ENCODE results near the gene RTBDN. TPM values are rescaled to one million over a fixed set of nuclear protein-coding genes. Genes with fewer than 3 reads are reported as not detected.

The RTBDN gene
- total and polyA plus RNA-seq, 5 donors from 2014 or later: not detected

- H3K27me3 Mint-ChIP-seq: no peaks in the 10 kb centered on the region
- H3K27ac ChIP-seq (ENCODE audit: insufficient read depth, low read length, poor library complexity, severe bottlenecking): peak overlapping the region; percentile 91
- H3K27ac Mint-ChIP-seq: peak overlapping the region; percentile 75 to 94 (median 93)
- no peaks in the 10 kb centered on the region for H3K9me3 ChIP-seq (ENCODE audit: control insufficient read depth in 2 of 2, low read length in 2 of 2)
- ATAC-seq (ENCODE audit: low read depth in 2 of 2) (no peak), DNase-seq (no peak)
- H3K4me1 Mint-ChIP-seq: peaks cover 5 to 48% (median 26%) of the 10 kb centered on the region in 4 donors
- peak overlapping the region; percentile 37 for H3K4me3 ChIP-seq (ENCODE audit: low read depth, low read length)
- H3K36me3 Mint-ChIP-seq: peaks cover under 1% of the 10 kb centered on the region
- H3K36me3 ChIP-seq (ENCODE audit: control insufficient read depth, insufficient read depth, low read length): no peaks in the 10 kb centered on the region
- H3K27me3 ChIP-seq (ENCODE audit: control insufficient read depth, insufficient read depth, low read length): no peaks in the 10 kb centered on the region
- H3K9me3 Mint-ChIP-seq: no peaks in the 10 kb centered on the region
- peak overlapping the region; percentile 86 to 97 (median 92) for H3K4me3 Mint-ChIP-seq
- peaks cover 60% of the 10 kb centered on the region for H3K4me1 ChIP-seq (ENCODE audit: control insufficient read depth, insufficient read depth, low read length, poor library complexity, severe bottlenecking)
Observed at GRCh38 chr19:12778905-12779161, 55.5 kb downstream of the RTBDN start.

- no peaks in the 10 kb centered on the region for H3K9me3 Mint-ChIP-seq
- ATAC-seq (ENCODE audit: low read depth in 2 of 2) (no peak), DNase-seq (peak in 2 of 3 donors; percentile 50 to 63)
- H3K4me1 ChIP-seq (ENCODE audit: control insufficient read depth, insufficient read depth, low read length, poor library complexity, severe bottlenecking): peaks cover 54% of the 10 kb centered on the region
- H3K36me3 Mint-ChIP-seq: peaks cover 3% of the 10 kb centered on the region
- peak overlapping the region; percentile 78 for H3K4me3 ChIP-seq (ENCODE audit: low read depth, low read length)
- peak overlapping the region; percentile 91 for H3K27ac ChIP-seq (ENCODE audit: insufficient read depth, low read length, poor library complexity, severe bottlenecking)
- H3K36me3 ChIP-seq (ENCODE audit: control insufficient read depth, insufficient read depth, low read length): no peaks in the 10 kb centered on the region
- H3K27ac Mint-ChIP-seq: peak overlapping the region; percentile 75 to 94 (median 93)
- no peaks in the 10 kb centered on the region for H3K27me3 ChIP-seq (ENCODE audit: control insufficient read depth, insufficient read depth, low read length)
- H3K27me3 Mint-ChIP-seq: peaks cover 5% of the 10 kb centered on the region
- peak overlapping the region; percentile 86 to 97 (median 92) for H3K4me3 Mint-ChIP-seq
- peaks cover 5 to 53% (median 28%) of the 10 kb centered on the region in 4 donors for H3K4me1 Mint-ChIP-seq
- H3K9me3 ChIP-seq (ENCODE audit: control insufficient read depth in 2 of 2, low read length in 2 of 2): no peaks in the 10 kb centered on the region
Observed at GRCh38 chr19:12778017-12778904, 56.1 kb downstream of the RTBDN start.

- Mint-ChIP-seq H3K4me1 (peaks cover 5 to 53% (median 28%) of the 10 kb centered on the region in 4 donors), H3K27me3 (peaks cover 5% of the 10 kb centered on the region), H3K9me3 (no peaks in the 10 kb centered on the region), H3K4me3 (peak overlapping the region; percentile 86 to 97 (median 92)), H3K36me3 (peaks cover 3% of the 10 kb centered on the region), H3K27ac (peak overlapping the region; percentile 84 to 94 (median 93))
- Histone ChIP-seq H3K9me3 (ENCODE audit: control insufficient read depth in 2 of 2, low read length in 2 of 2) (no peaks in the 10 kb centered on the region), H3K4me3 (ENCODE audit: low read depth, low read length) (peak overlapping the region; percentile 78), H3K36me3 (ENCODE audit: control insufficient read depth, insufficient read depth, low read length) (no peaks in the 10 kb centered on the region), H3K27me3 (ENCODE audit: control insufficient read depth, insufficient read depth, low read length) (no peaks in the 10 kb centered on the region), H3K4me1 (ENCODE audit: control insufficient read depth, insufficient read depth, low read length, poor library complexity, severe bottlenecking) (peaks cover 48% of the 10 kb centered on the region), H3K27ac (ENCODE audit: insufficient read depth, low read length, poor library complexity, severe bottlenecking) (peak overlapping the region; percentile 91)
- ATAC-seq (ENCODE audit: low read depth in 2 of 2) (peak; percentile 8 to 14), DNase-seq (peak; percentile 66 to 81 (median 77))
Observed at GRCh38 chr19:12777217-12778016, 57.0 kb downstream of the RTBDN start.

Other genes starting within 250 kb of the RTBDN start
- gene ZNF490, start 223.8 kb downstream of the RTBDN start, total RNA-seq: 11.3 TPM
- gene ZNF490, start 223.8 kb downstream of the RTBDN start, polyA plus RNA-seq: 1 to 10 TPM; 4.7 to 8.4 (median 5.7) TPM
- gene ZNF791, start 223.7 kb downstream of the RTBDN start, total RNA-seq: 65.1 TPM
- 10 to 100 TPM in 3 of 4 donors, 1 to 10 TPM in 1; 9.6 to 14.0 (median 12.2) TPM for gene ZNF791, start 223.7 kb downstream of the RTBDN start, polyA plus RNA-seq
- 147 TPM for gene MAN2B1, start 167.8 kb downstream of the RTBDN start, total RNA-seq
- 10 to 100 TPM; 46.3 to 58.6 (median 49.3) TPM for gene MAN2B1, start 167.8 kb downstream of the RTBDN start, polyA plus RNA-seq
- gene WDR83, start 167.8 kb downstream of the RTBDN start, total RNA-seq: 13.0 TPM
- gene WDR83, start 167.8 kb downstream of the RTBDN start, polyA plus RNA-seq: 10 to 100 TPM; 10.6 to 18.5 (median 12.9) TPM
- 122 TPM for gene DHPS, start 152.7 kb downstream of the RTBDN start, total RNA-seq
- 100 to 1,000 TPM in 1 of 4 donors, 10 to 100 TPM in 3; 78.5 to 105 (median 96.8) TPM for gene DHPS, start 152.7 kb downstream of the RTBDN start, polyA plus RNA-seq
- not detected for gene GNG14, start 146.6 kb downstream of the RTBDN start, total RNA-seq
- gene GNG14, start 146.6 kb downstream of the RTBDN start, polyA plus RNA-seq: not detected
- 1.7 TPM for gene FBXW9, start 137.9 kb downstream of the RTBDN start, total RNA-seq
- gene FBXW9, start 137.9 kb downstream of the RTBDN start, polyA plus RNA-seq: 1 to 10 TPM; 5.0 to 8.1 (median 6.6) TPM
- 42.9 TPM for gene TNPO2, start 110.6 kb downstream of the RTBDN start, total RNA-seq
- gene TNPO2, start 110.6 kb downstream of the RTBDN start, polyA plus RNA-seq: 1 to 10 TPM; 1.7 to 3.1 (median 2.0) TPM
- 197 TPM for gene TRIR, start 99.9 kb downstream of the RTBDN start, total RNA-seq
- gene TRIR, start 99.9 kb downstream of the RTBDN start, polyA plus RNA-seq: 100 to 1,000 TPM; 238 to 323 (median 261) TPM
- gene GET3, start 97.1 kb downstream of the RTBDN start, total RNA-seq: 37.9 TPM
- 10 to 100 TPM; 68.0 to 91.2 (median 81.9) TPM for gene GET3, start 97.1 kb downstream of the RTBDN start, polyA plus RNA-seq
- gene BEST2, start 82.8 kb downstream of the RTBDN start, total RNA-seq: not detected
- not detected for gene BEST2, start 82.8 kb downstream of the RTBDN start, polyA plus RNA-seq
- 16.9 TPM for gene HOOK2, start 59.0 kb downstream of the RTBDN start, total RNA-seq
- gene HOOK2, start 59.0 kb downstream of the RTBDN start, polyA plus RNA-seq: 1 to 10 TPM in 3 of 4 donors, under 1 TPM in 1; 0.24 to 1.9 (median 1.6) TPM
- 2,802 TPM for gene JUNB, start 43.1 kb downstream of the RTBDN start, total RNA-seq
- gene JUNB, start 43.1 kb downstream of the RTBDN start, polyA plus RNA-seq: 100 to 1,000 TPM; 582 to 986 (median 765) TPM
- 74.0 TPM for gene PRDX2, start 32.8 kb downstream of the RTBDN start, total RNA-seq
- 100 to 1,000 TPM; 326 to 380 (median 341) TPM for gene PRDX2, start 32.8 kb downstream of the RTBDN start, polyA plus RNA-seq
- gene THSD8, start 32.5 kb downstream of the RTBDN start, total RNA-seq: 2.8 TPM
- gene THSD8, start 32.5 kb downstream of the RTBDN start, polyA plus RNA-seq: 10 to 100 TPM in 1 of 4 donors, 1 to 10 TPM in 1, under 1 TPM in 1, not detected in 1; 0.66 to 13.9 (median 4.8) TPM
- 4.7 TPM for gene RNASEH2A, start 28.0 kb downstream of the RTBDN start, total RNA-seq
- gene RNASEH2A, start 28.0 kb downstream of the RTBDN start, polyA plus RNA-seq: 10 to 100 TPM; 18.7 to 27.5 (median 23.4) TPM
- gene MAST1, start 3.9 kb upstream of the RTBDN start, total RNA-seq: 0.94 TPM
- gene MAST1, start 3.9 kb upstream of the RTBDN start, polyA plus RNA-seq: 1 to 10 TPM in 1 of 4 donors, under 1 TPM in 2, not detected in 1; 0.05 to 1.8 (median 0.52) TPM
- 20.2 TPM for gene DNASE2, start 46.9 kb upstream of the RTBDN start, total RNA-seq
- 10 to 100 TPM; 54.4 to 72.1 (median 63.6) TPM for gene DNASE2, start 46.9 kb upstream of the RTBDN start, polyA plus RNA-seq
- gene KLF1, start 52.6 kb upstream of the RTBDN start, total RNA-seq: not detected
- under 1 TPM in 1 of 4 donors, not detected in 3; 0.23 TPM for gene KLF1, start 52.6 kb upstream of the RTBDN start, polyA plus RNA-seq
- gene GCDH, start 56.6 kb upstream of the RTBDN start, total RNA-seq: 40.0 TPM
- 10 to 100 TPM; 15.1 to 17.6 (median 16.1) TPM for gene GCDH, start 56.6 kb upstream of the RTBDN start, polyA plus RNA-seq
- 0.54 TPM for gene SYCE2, start 84.7 kb upstream of the RTBDN start, total RNA-seq
- under 1 TPM in 1 of 4 donors, not detected in 3; 0.14 TPM for gene SYCE2, start 84.7 kb upstream of the RTBDN start, polyA plus RNA-seq
- gene FARSA, start 99.1 kb upstream of the RTBDN start, total RNA-seq: 28.9 TPM
- 10 to 100 TPM; 52.2 to 74.0 (median 62.6) TPM for gene FARSA, start 99.1 kb upstream of the RTBDN start, polyA plus RNA-seq
- gene CALR, start 104.0 kb upstream of the RTBDN start, total RNA-seq: 484 TPM
- 100 to 1,000 TPM; 113 to 172 (median 149) TPM for gene CALR, start 104.0 kb upstream of the RTBDN start, polyA plus RNA-seq
- 80.9 TPM for gene RAD23A, start 111.3 kb upstream of the RTBDN start, total RNA-seq
- 10 to 100 TPM; 73.8 to 85.0 (median 78.1) TPM for gene RAD23A, start 111.3 kb upstream of the RTBDN start, polyA plus RNA-seq
- gene GADD45GIP1, start 122.6 kb upstream of the RTBDN start, total RNA-seq: 7.4 TPM
- gene GADD45GIP1, start 122.6 kb upstream of the RTBDN start, polyA plus RNA-seq: 10 to 100 TPM; 57.2 to 71.9 (median 66.6) TPM
- gene DAND5, start 135.0 kb upstream of the RTBDN start, total RNA-seq: not detected
- not detected for gene DAND5, start 135.0 kb upstream of the RTBDN start, polyA plus RNA-seq
- gene NFIX, start 160.9 kb upstream of the RTBDN start, total RNA-seq: 1.2 TPM
- gene NFIX, start 160.9 kb upstream of the RTBDN start, polyA plus RNA-seq: under 1 TPM in 1 of 4 donors, not detected in 3; 0.15 TPM